NCI-H69 (cell line): Measurements from ENCODE around the gene NFASC.

ENCODE experiments used
- DNase-seq: peaks from one replicate; lab custom pipeline; 2025; lab: John Stamatoyannopoulos, UW

The NFASC gene

GRCh38 chr1:205062895-205063294, 192.2 kb downstream of the NFASC start:
- DNase-seq: no peak

- DNase-seq: no peak
These were observed 193.6 kb downstream of the NFASC start for GRCh38 chr1:205064301-205064700.

- no peak for DNase-seq
These were observed 194.2 kb downstream of the NFASC start for GRCh38 chr1:205064741-205065316.

GRCh38 chr1:205065666-205066065, 195.0 kb downstream of the NFASC start:
- DNase-seq: no peak

- DNase-seq: peak; percentile 62
These were observed 195.6 kb downstream of the NFASC start for GRCh38 chr1:205066141-205066818.

GRCh38 chr1:205067031-205067430, 196.4 kb downstream of the NFASC start:
- DNase-seq: no peak

- DNase-seq: no peak
These were observed 197.3 kb downstream of the NFASC start for GRCh38 chr1:205068001-205068400.

- DNase-seq: no peak
These were observed 197.9 kb downstream of the NFASC start for GRCh38 chr1:205068457-205069040.

GRCh38 chr1:205069371-205070125, 198.9 kb downstream of the NFASC start:
- DNase-seq: no peak

- no peak for DNase-seq
These were observed 200.4 kb downstream of the NFASC start for GRCh38 chr1:205071028-205071409.

GRCh38 chr1:205071801-205072200, 201.1 kb downstream of the NFASC start:
- no peak for DNase-seq

GRCh38 chr1:205072286-205072685, 201.6 kb downstream of the NFASC start:
- no peak for DNase-seq
